CD14-positive monocyte (primary cell): Measurements from ENCODE around the gene GAPDHS. TPM values are rescaled to one million over a fixed set of nuclear protein-coding genes. Genes with fewer than 3 reads are reported as not detected.

Experiments
- DNase-seq, 3 donors: peaks; one replicate each; pipeline ENCODE4 v3.0.0-alpha.2; 2011 to 2022
- H2AFZ ChIP-seq: 2 replicates; pipeline ENCODE4 v1.6.0; 2012; ENCODE audit warnings: mild to moderate bottlenecking, low read depth, low read length, inconsistent platforms; ENCODE audit not compliant: insufficient read depth, poor library complexity, severe bottlenecking
- H3K27ac ChIP-seq, 2 donors: 1 replicate in 1 of 2; 2 replicates in 1 of 2; pipeline ENCODE4 v1.5.1; 2012 to 2013; ENCODE audit warnings: low read length in 2 of 2, control low read depth in 1 of 2, inconsistent platforms in 1 of 2, low read depth in 1 of 2, mild to moderate bottlenecking in 1 of 2
- H3K27me3 ChIP-seq, 2 donors: one replicate each; pipeline versions ENCODE4 v1.6.0 to v1.6.1; 2011 to 2013; ENCODE audit warnings: low read length in 2 of 2; ENCODE audit not compliant: control insufficient read depth in 2 of 2, insufficient read depth in 2 of 2
- H3K36me3 ChIP-seq, 2 donors: replicated peaks in 1 of 2; 1 replicate in 1 of 2; 2 replicates in 1 of 2; pipeline versions ENCODE4 v1.5.1 to v1.6.1; 2012 to 2013; ENCODE audit warnings: low read length in 2 of 2, control low read depth in 1 of 2, inconsistent platforms in 1 of 2, mild to moderate bottlenecking in 1 of 2; ENCODE audit not compliant: insufficient read depth in 2 of 2, control insufficient read depth in 1 of 2
- H3K4me1 ChIP-seq, 2 donors: 1 replicate in 1 of 2; 2 replicates in 1 of 2; pipeline versions ENCODE4 v1.5.1 to v1.6.1; 2012 to 2013; ENCODE audit warnings: low read length in 2 of 2, control low read depth in 1 of 2, inconsistent platforms in 1 of 2, mild to moderate bottlenecking in 1 of 2, moderate library complexity in 1 of 2; ENCODE audit not compliant: insufficient read depth in 2 of 2, control insufficient read depth in 1 of 2
- H3K4me2 ChIP-seq: replicated peaks from 2 replicates; pipeline ENCODE3; 2012; ENCODE audit warnings: low read length, moderate library complexity, mild to moderate bottlenecking; ENCODE audit not compliant: poor library complexity, severe bottlenecking; ENCODE audit errors: extremely low read depth
- H3K4me3 ChIP-seq, 3 experiments: fragments of 200-600 bp in 1 of 3; sonication (generic) in 1 of 3; replicated peaks in 1 of 3; 1 replicate in 2 of 3; 2 replicates in 1 of 3; pipeline ENCODE4 v1.5.1; 2011 to 2013; ENCODE audit warnings: low read length in 3 of 3, mild to moderate bottlenecking in 3 of 3, control low read depth in 2 of 3, low read depth in 2 of 3, inconsistent platforms in 1 of 3, moderate library complexity in 1 of 3
- H3K79me2 ChIP-seq: 2 replicates; pipeline ENCODE4 v1.6.0; 2012; ENCODE audit warnings: mild to moderate bottlenecking, control low read depth, inconsistent platforms, low read length, moderate library complexity; ENCODE audit not compliant: insufficient read depth
- H3K9ac ChIP-seq: 2 replicates; pipeline ENCODE4 v1.6.0; 2017; ENCODE audit warnings: low read length, mild to moderate bottlenecking; ENCODE audit not compliant: insufficient read depth, poor library complexity, severe bottlenecking
- H3K9me3 ChIP-seq, 2 donors: replicated peaks in 1 of 2; 1 replicate in 1 of 2; 2 replicates in 1 of 2; pipeline versions ENCODE4 v1.5.1 to v1.6.1; 2012 to 2013; ENCODE audit warnings: low read length in 2 of 2, control low read depth in 1 of 2; ENCODE audit not compliant: control insufficient read depth in 1 of 2, insufficient read depth in 1 of 2
- H4K20me1 ChIP-seq: 2 replicates; pipeline ENCODE4 v1.6.0; 2012; ENCODE audit warnings: mild to moderate bottlenecking, low read length, control low read depth, moderate library complexity; ENCODE audit not compliant: insufficient read depth
- H3K27ac Mint-ChIP-seq, 7 donors: one replicate each; pipeline ENCODE4 v1.8.0; 2020; ENCODE audit warnings: mild to moderate bottlenecking in 7 of 7, mixed read lengths in 7 of 7, moderate library complexity in 6 of 7, inconsistent platforms in 2 of 7
- H3K27me3 Mint-ChIP-seq, 3 donors: one replicate each; pipeline ENCODE4 v1.8.0; 2021 to 2022; ENCODE audit warnings: low read depth in 3 of 3, mild to moderate bottlenecking in 3 of 3, mixed read lengths in 3 of 3, moderate library complexity in 3 of 3, inconsistent platforms in 1 of 3
- H3K36me3 Mint-ChIP-seq, 2 donors: one replicate each; pipeline ENCODE4 v1.8.0; 2020; ENCODE audit warnings: mixed read lengths in 2 of 2, inconsistent platforms in 1 of 2, mild to moderate bottlenecking in 1 of 2
- H3K4me1 Mint-ChIP-seq: one replicate; pipeline ENCODE4 v1.8.0; 2020; ENCODE audit warnings: mild to moderate bottlenecking, mixed read lengths
- H3K4me3 Mint-ChIP-seq, 2 donors: one replicate each; pipeline ENCODE4 v1.8.0; 2020; ENCODE audit warnings: mild to moderate bottlenecking in 2 of 2, mixed read lengths in 2 of 2, moderate library complexity in 1 of 2
- H3K9me3 Mint-ChIP-seq, 7 donors: one replicate each; pipeline ENCODE4 v1.8.0; 2020 to 2022; ENCODE audit warnings: mixed read lengths in 7 of 7, mild to moderate bottlenecking in 6 of 7, moderate library complexity in 6 of 7, inconsistent platforms in 2 of 7
- WGBS: methylation state at CpG from one replicate; pipeline ENCODE4 v1.1.5; 2013; ENCODE audit warnings: missing lambda C conversion rate; ENCODE audit not compliant: insufficient coverage; 5-methylcytosine and 5-hydroxymethylcytosine counted together
- intact Hi-C, 2 donors: fragments of 100-400 bp; cut with micrococcal nuclease; formaldehyde crosslinking; loops; one replicate each; pipeline versions ENCODE4 v1.15.0 to v1.15.1; 2023
- polyA plus RNA-seq, 3 donors: library from polyadenylated mRNA; depleted of rRNA in 1 of 3; unstranded in 2 of 3; stranded (reverse) in 1 of 3; fragments of 300-500 nt in 2 of 3; fragments of >200 nt in 1 of 3; fragmentation: Illumina TruSeq in 2 of 3; gene quantifications; 1 replicate in 2 of 3; 2 replicates in 1 of 3; pipeline ENCODE4 v1.2.3, GENCODE V29; 2012 to 2021
- TF ChIP-seq, protein P1 (sequence below): fragments of 200-600 bp; IDR thresholded peaks from one replicate; pipeline ENCODE4 v1.8.0; 2022; ENCODE audit warnings: antibody characterized with exemption, mild to moderate bottlenecking

GAPDHS gene
- polyA plus RNA-seq, 3 donors, result not detected

DNA sequence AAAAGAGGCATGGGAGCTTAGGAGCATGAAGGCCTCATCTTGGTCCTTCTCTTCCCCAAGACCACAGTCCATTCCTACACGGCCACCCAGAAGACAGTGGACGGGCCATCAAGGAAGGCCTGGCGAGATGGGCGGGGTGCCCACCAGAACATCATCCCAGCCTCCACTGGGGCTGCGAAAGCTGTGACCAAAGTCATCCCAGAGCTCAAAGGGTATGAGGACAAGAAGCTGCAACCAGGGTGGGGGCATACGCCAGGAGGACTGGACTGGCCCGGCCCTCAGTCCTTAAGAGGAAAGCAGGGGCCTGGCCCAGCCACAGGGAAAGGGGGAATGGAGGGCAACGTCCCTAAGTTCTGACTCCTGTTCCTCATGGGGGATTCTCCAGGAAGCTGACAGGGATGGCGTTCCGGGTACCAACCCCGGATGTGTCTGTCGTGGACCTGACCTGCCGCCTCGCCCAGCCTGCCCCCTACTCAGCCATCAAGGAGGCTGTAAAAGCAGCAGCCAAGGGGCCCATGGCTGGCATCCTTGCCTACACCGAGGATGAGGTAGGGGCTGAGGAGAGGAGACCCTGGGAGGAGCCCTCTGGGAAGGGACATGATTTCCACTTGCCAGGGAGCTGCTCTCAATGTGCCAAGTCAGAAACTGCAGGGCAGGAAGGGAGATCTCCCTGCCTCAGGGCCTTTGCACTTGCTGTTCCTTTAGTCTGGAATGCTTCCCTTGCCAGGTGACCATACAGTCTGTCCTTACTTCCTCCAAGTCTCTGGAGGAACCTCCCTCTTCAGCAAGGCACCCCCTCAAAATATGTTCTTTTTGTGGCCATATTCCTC is 10.2 kb downstream of the GAPDHS start:
- Histone ChIP-seq H3K36me3 (peaks cover 4 to 9% of the 10 kb centered on the region in 2 donors), H3K4me2 (no peak overlapping the region), H3K9ac (no peak overlapping the region), H4K20me1 (no peaks in the 10 kb centered on the region), H3K9me3 (no peaks in the 10 kb centered on the region), H3K4me1 (peaks cover 21 to 28% of the 10 kb centered on the region in 2 donors), H3K4me3 (no peak overlapping the region), H3K79me2 (peaks cover 8% of the 10 kb centered on the region), H3K27ac (no peak overlapping the region), H3K27me3 (no peaks in the 10 kb centered on the region), H2AFZ (no peak overlapping the region)
- TF ChIP-seq, protein P1, sequence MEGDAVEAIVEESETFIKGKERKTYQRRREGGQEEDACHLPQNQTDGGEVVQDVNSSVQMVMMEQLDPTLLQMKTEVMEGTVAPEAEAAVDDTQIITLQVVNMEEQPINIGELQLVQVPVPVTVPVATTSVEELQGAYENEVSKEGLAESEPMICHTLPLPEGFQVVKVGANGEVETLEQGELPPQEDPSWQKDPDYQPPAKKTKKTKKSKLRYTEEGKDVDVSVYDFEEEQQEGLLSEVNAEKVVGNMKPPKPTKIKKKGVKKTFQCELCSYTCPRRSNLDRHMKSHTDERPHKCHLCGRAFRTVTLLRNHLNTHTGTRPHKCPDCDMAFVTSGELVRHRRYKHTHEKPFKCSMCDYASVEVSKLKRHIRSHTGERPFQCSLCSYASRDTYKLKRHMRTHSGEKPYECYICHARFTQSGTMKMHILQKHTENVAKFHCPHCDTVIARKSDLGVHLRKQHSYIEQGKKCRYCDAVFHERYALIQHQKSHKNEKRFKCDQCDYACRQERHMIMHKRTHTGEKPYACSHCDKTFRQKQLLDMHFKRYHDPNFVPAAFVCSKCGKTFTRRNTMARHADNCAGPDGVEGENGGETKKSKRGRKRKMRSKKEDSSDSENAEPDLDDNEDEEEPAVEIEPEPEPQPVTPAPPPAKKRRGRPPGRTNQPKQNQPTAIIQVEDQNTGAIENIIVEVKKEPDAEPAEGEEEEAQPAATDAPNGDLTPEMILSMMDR, result no peak
- DNase-seq, result no peak
- Mint-ChIP-seq H3K36me3 (peaks cover 18 to 19% of the 10 kb centered on the region in 2 donors), H3K4me3 (peak overlapping the region in 1 of 2 donors; percentile 9), H3K27me3 (peaks cover 0 to 2% (median 0%) of the 10 kb centered on the region in 3 donors), H3K4me1 (peaks cover 24% of the 10 kb centered on the region), H3K27ac (no peak overlapping the region), H3K9me3 (no peaks in the 10 kb centered on the region)
- intact Hi-C loops, result no loop called here
- 96% methylated on average over 8 of the region's 15 CpGs for WGBS

DNA sequence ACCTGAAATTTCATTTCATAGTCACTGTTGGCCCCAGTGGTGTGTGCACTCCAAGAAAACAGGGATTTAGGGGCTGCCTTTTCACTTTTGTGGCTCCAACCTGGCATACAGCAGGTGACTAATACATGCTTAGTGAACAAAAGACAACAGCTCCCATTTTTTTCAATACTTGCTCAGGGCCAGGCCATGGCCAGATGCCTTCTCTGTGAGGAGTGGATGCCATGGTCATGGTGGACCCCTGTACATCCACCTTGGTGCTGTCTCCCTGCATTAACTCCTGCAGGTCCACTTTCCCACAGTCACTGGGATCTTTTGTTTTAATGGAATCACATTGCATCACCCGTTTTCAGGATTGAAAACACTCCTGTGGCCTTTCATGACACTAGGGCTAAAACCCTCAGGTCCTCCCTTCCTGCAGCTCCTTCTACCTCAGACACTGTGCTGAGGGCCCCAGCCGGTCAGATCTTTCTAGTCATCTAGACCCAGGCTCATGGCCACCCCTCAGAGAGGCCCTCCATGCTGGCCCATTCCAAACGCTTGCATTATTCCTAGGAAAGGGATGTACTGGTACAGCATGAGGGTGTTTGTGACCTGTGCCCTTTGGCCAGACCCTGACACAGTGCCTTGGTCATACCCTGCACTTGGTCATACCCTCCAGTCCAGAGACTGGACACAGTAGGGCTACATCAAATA is 11.0 kb downstream of the GAPDHS start:
- DNase-seq, result no peak
- peaks cover 19 to 23% of the 10 kb centered on the region in 2 donors for H3K36me3 Mint-ChIP-seq
- peaks cover 21 to 28% of the 10 kb centered on the region in 2 donors for H3K4me1 ChIP-seq
- peaks cover 29% of the 10 kb centered on the region for H3K4me1 Mint-ChIP-seq
- H3K4me2 ChIP-seq, result peak overlapping the region; percentile 96
- TF ChIP-seq, protein P1, result no peak
- peaks cover 1% of the 10 kb centered on the region for H4K20me1 ChIP-seq
- no peaks in the 10 kb centered on the region for H3K9me3 Mint-ChIP-seq
- H2AFZ ChIP-seq, result peak overlapping the region; percentile 94
- intact Hi-C loops, result no loop called here
- peak overlapping the region in 1 of 2 donors; percentile 88 for H3K27ac ChIP-seq
- no peaks in the 10 kb centered on the region for H3K27me3 ChIP-seq
- WGBS, result 93% methylated on average over 3 of the region's 3 CpGs
- H3K4me3 Mint-ChIP-seq, result peak overlapping the region; percentile 87 to 93
- peak overlapping the region; percentile 81 to 90 (median 83) for H3K4me3 ChIP-seq
- H3K27me3 Mint-ChIP-seq, result peaks cover 0 to 4% (median 0%) of the 10 kb centered on the region in 3 donors
- no peaks in the 10 kb centered on the region for H3K9me3 ChIP-seq
- peak overlapping the region; percentile 90 for H3K9ac ChIP-seq
- peaks cover 4 to 9% of the 10 kb centered on the region in 2 donors for H3K36me3 ChIP-seq
- H3K79me2 ChIP-seq, result peaks cover 8% of the 10 kb centered on the region
- H3K27ac Mint-ChIP-seq, result peak overlapping the region in 4 of 7 donors; percentile 53 to 83 (median 72)
